ENCODE measurements around the gene RASAL3.
"Not testable (repeated sequence)": the region's sequence is repeated elsewhere in the genome, so short reads cannot be mapped to it uniquely, and the experiment has no call there.

RASAL3 gene

GRCh38 chr19:15464394-15465385, at the start of gene RASAL3:
RASAL3 (minus strand) TSS chr19:15464544; CDS start chr19:15464358, 186 bp downstream.
- Mint-ChIP-seq H3K36me3 (peaks cover 11% of the 10 kb centered on the region), H3K4me1 (peaks cover 64% of the 10 kb centered on the region), H3K27me3 (peaks cover 20% of the 10 kb centered on the region), H3K4me3 (peak within 1 kb of the TSS; percentile 82), H3K27ac (peak within 1 kb of the TSS; percentile 95), H3K9me3 (no peaks in the 10 kb centered on the region)
- ATAC-seq = peak; percentile 89

GRCh38 chr19:15511671-15512424, 47.5 kb upstream of the RASAL3 start:
- Mint-ChIP-seq H3K27ac (no peak overlapping the region), H3K27me3 (peaks cover 56% of the 10 kb centered on the region), H3K36me3 (no peaks in the 10 kb centered on the region), H3K4me1 (peaks cover 13% of the 10 kb centered on the region), H3K4me3 (no peak overlapping the region), H3K9me3 (no peaks in the 10 kb centered on the region)
- ATAC-seq = no peak

DNA sequence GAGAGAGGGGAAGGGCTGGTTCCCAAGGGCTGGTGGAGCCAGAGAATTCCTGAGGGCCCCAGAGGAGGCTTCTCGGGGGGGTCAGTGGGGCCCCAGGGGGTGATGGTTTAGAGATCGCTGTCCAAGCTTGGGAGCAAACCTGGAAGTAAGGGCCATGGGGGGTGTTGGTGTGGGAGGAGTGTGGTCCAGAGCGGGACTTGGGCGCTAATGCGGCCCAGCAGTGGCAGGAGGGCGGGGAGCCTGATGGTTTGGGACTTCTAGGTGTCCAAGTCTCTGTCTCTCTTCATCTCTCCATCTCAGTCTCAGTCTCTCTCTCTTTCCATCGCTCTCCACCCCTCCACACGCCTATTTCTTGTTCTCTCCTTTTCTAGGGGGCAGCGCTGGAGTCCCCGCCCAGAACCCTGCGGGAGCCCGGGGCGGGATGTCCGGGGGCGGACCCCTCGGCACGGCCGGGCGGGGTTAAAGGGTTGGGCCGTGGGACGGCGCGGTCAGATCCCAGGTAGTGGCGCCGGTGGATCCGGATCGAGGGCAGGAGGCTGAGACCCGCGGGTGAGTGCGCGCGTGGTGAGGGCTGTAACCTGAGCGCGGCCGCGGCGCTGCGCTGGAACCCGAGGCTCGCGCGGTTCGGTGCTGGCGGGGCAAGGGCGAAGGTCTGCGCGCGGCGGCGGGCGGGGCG, 43.8 kb upstream of the RASAL3 start, which contains the start of gene CYP4F22:
Gene CYP4F22 (plus strand): TSS at position 491 of the 676 bp plus-strand sequence. CDS start 16,812 bp downstream, outside the sequence.
- Mint-ChIP-seq H3K4me3 (peak within 1 kb of the TSS; percentile 21), H3K27me3 (peaks cover 79% of the 10 kb centered on the region), H3K36me3 (no peaks in the 10 kb centered on the region), H3K4me1 (peaks cover 13% of the 10 kb centered on the region), H3K27ac (no peak within 1 kb of the TSS), H3K9me3 (peaks cover 3% of the 10 kb centered on the region)
- ATAC-seq = peak; percentile 34

- Mint-ChIP-seq H3K36me3 (no peaks in the 10 kb centered on the region), H3K9me3 (peaks cover 3% of the 10 kb centered on the region), H3K27ac (no peak overlapping the region), H3K4me3 (no peak overlapping the region), H3K4me1 (peaks cover 13% of the 10 kb centered on the region), H3K27me3 (peaks cover 72% of the 10 kb centered on the region)
- ATAC-seq = no peak
Observed at GRCh38 chr19:15507068-15508034, 43.0 kb upstream of the RASAL3 start.

DNA sequence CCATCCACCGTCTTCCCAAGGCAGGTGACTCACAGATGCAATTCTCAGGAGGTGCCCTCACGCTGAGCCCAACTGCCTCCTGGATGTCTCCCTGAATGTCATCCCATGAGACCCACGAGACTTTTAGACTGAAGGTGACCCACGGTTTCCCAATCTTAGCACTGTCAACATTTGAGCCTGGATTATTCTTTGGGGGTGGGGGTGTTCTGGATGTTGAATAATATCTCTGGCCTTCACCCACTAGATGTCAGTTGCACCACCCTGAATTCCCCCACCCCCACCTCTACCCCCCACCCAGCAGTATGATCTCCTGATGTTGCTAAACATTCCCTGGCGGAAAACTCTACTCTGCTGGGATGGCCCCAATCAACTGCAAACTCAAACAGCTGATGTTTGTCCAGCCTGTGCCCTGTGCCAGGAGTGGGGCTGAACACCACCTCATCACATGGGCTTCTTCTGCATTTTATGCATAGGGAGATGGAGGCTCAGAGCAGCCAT, 41.8 kb upstream of the RASAL3 start:
- no peak overlapping the region for H3K4me3 Mint-ChIP-seq
- H3K9me3 Mint-ChIP-seq = peaks cover 3% of the 10 kb centered on the region
- ATAC-seq = no peak
- peaks cover 13% of the 10 kb centered on the region for H3K4me1 Mint-ChIP-seq
- H3K27me3 Mint-ChIP-seq = peaks cover 65% of the 10 kb centered on the region
- no peak overlapping the region for H3K27ac Mint-ChIP-seq
- no peaks in the 10 kb centered on the region for H3K36me3 Mint-ChIP-seq

- Mint-ChIP-seq H3K4me3 (no peak overlapping the region), H3K27ac (no peak overlapping the region), H3K27me3 (peaks cover 62% of the 10 kb centered on the region), H3K4me1 (no peaks in the 10 kb centered on the region), H3K9me3 (peaks cover 6% of the 10 kb centered on the region), H3K36me3 (no peaks in the 10 kb centered on the region)
- no peak for ATAC-seq
Observed at GRCh38 chr19:15502264-15502663, 37.9 kb upstream of the RASAL3 start.

DNA sequence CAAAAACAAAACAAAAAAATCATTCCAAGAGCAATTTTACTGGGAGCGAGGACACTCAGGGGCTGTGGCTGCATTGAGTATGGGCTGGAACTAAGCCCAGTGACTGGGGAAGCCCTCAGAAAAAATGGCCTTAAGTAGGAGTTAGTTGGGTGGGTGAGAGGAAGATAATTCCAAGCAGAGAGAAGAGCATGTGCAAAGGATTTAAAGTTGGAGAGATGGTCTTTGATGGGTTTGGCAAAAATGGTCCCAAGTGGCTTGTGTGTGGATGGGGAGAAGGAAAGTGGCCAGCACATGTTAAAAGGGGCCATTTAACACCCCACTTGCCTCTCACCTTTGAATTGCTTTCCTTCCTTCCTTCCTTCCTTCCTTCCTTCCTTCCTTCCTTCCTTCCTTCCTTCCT, 37.3 kb upstream of the RASAL3 start:
- Mint-ChIP-seq H3K27ac (no peak overlapping the region), H3K4me3 (no peak overlapping the region), H3K9me3 (peaks cover 6% of the 10 kb centered on the region), H3K27me3 (peaks cover 56% of the 10 kb centered on the region), H3K36me3 (no peaks in the 10 kb centered on the region), H3K4me1 (no peaks in the 10 kb centered on the region)
- no peak for ATAC-seq

DNA sequence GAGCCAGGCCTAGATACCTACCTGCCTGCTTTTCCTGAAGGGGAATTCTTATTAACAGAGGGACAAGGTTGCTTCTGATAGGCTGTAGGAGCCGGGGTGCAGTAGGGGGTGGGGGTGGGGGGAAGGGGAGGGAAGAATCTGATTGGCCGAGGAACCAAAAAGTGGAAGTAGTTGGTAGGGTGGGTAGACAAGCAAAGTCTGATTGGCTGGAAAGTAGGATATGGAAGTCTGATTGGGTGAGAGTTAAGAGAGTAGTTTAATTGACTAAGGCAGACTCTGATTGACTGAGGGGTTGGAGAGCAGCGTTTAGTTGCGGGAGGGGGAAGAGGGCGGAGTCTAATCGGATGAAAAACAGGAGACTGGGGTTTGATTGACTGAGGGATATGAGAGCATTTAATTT, 34.6 kb upstream of the RASAL3 start:
- Mint-ChIP-seq H3K36me3 (no peaks in the 10 kb centered on the region), H3K4me1 (no peaks in the 10 kb centered on the region), H3K27ac (no peak overlapping the region), H3K4me3 (no peak overlapping the region), H3K27me3 (peaks cover 33% of the 10 kb centered on the region), H3K9me3 (peaks cover 3% of the 10 kb centered on the region)
- ATAC-seq = no peak

GRCh38 chr19:15498156-15498858, 34.0 kb upstream of the RASAL3 start:
- H3K27ac Mint-ChIP-seq = no peak overlapping the region
- ATAC-seq = no peak
- no peaks in the 10 kb centered on the region for H3K36me3 Mint-ChIP-seq
- no peak overlapping the region for H3K4me3 Mint-ChIP-seq
- H3K27me3 Mint-ChIP-seq = peaks cover 33% of the 10 kb centered on the region
- H3K9me3 Mint-ChIP-seq = peaks cover 3% of the 10 kb centered on the region
- H3K4me1 Mint-ChIP-seq = no peaks in the 10 kb centered on the region

- peaks cover 21% of the 10 kb centered on the region for H3K27me3 Mint-ChIP-seq
- H3K4me1 Mint-ChIP-seq = no peaks in the 10 kb centered on the region
- ATAC-seq = no peak
- no peaks in the 10 kb centered on the region for H3K36me3 Mint-ChIP-seq
- H3K4me3 Mint-ChIP-seq = no peak overlapping the region
- H3K27ac Mint-ChIP-seq = no peak overlapping the region
- peaks cover 3% of the 10 kb centered on the region for H3K9me3 Mint-ChIP-seq
Observed at GRCh38 chr19:15495151-15495550, 30.8 kb upstream of the RASAL3 start.

DNA sequence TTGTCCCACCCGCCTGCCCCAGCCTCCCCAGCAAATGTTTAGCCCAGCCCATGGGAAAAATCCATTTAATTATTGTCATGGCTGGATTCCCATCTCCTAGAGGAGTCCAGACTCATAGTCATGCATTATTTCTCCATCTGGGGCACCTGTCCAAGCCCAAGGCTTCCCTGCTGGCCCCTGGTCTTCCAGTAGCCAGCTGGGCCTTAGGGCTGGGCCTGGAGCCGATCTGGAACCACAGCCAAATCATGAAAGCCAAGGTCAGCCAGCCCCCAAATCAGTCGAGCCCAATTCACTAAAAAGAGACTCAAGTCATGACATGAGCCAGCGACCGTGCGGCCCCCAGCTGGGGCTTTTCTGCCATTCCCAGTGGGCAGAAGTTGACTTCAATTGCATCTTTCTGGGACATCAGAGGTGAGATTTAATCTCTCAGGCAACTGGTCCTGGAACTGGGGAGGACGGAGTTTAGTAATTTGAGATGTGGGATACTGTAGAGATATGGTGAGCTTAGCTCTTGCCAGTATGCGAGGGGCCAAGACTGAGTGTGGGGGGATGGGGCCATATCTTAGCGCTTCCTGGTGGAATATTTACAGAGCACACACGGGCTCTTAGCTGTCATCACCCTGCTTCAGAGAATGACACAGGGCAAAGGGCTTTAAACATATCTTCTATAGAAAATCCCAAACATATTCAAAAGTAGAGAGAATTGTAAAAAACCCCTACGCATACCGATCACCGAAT, 24.3 kb upstream of the RASAL3 start:
- Mint-ChIP-seq H3K27me3 (no peaks in the 10 kb centered on the region), H3K27ac (no peak overlapping the region), H3K36me3 (no peaks in the 10 kb centered on the region), H3K4me3 (no peak overlapping the region), H3K9me3 (no peaks in the 10 kb centered on the region), H3K4me1 (peaks cover 2% of the 10 kb centered on the region)
- ATAC-seq = no peak

DNA sequence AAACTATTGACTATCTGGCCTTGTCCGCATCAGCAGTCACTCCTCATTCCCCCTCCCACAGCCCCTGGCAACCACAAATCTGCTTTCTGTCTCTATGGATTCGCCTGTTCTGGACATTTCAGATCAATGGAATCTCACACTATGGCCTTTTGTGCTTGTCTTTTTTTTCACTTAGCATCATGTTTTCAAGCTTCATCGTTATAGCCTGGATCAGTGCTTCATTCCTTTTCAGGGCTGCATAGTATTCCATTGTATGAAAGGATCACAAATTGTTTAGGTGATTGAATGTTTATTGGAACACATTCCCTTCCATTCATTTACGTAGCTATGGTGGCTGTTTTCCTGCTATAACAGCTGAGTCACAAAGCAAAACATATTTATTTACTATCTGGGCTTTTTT, 22.7 kb upstream of the RASAL3 start:
- H3K36me3 Mint-ChIP-seq = no peaks in the 10 kb centered on the region
- no peaks in the 10 kb centered on the region for H3K27me3 Mint-ChIP-seq
- H3K4me1 Mint-ChIP-seq = peaks cover 8% of the 10 kb centered on the region
- H3K4me3 Mint-ChIP-seq = no peak overlapping the region
- no peaks in the 10 kb centered on the region for H3K9me3 Mint-ChIP-seq
- no peak for ATAC-seq
- H3K27ac Mint-ChIP-seq = no peak overlapping the region

DNA sequence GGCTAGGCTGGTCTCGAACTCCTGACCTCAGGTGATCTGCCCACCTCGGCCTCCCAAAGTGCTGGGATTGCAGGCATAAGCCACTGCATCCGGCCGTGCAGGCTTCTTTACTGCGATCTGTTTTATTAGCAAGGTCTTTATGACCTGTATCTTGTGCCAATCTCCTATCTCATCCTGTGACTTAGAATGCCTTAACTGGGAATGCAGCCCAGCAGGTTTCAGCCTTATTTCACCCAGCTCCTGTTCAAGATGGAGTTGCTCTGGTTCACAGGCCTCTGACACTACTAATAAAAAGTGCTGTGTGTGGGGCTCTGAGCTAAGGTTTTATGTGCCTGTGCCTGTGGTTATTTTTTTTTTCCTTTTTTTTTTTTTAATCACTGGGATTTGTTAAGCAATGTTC, 21.4 kb upstream of the RASAL3 start:
- ATAC-seq, H3K4me3 Mint-ChIP-seq, H3K4me1 Mint-ChIP-seq: not testable (repeated sequence)

More for the DNA sequence above, 21.4 kb upstream of the RASAL3 start:
- H3K27me3 Mint-ChIP-seq, H3K9me3 Mint-ChIP-seq, H3K27ac Mint-ChIP-seq, H3K36me3 Mint-ChIP-seq: not testable (repeated sequence)

Data from stimulated activated memory B cell treated with anti-CD40 and anti-IgM and Interleukin-4, amounts not matched to agents 10 μg/mL and 1 μg/mL and 100 μg/mL, for 72 hours (primary cell).